ENCODE results near the gene KLC1.

The KLC1 gene

DNA sequence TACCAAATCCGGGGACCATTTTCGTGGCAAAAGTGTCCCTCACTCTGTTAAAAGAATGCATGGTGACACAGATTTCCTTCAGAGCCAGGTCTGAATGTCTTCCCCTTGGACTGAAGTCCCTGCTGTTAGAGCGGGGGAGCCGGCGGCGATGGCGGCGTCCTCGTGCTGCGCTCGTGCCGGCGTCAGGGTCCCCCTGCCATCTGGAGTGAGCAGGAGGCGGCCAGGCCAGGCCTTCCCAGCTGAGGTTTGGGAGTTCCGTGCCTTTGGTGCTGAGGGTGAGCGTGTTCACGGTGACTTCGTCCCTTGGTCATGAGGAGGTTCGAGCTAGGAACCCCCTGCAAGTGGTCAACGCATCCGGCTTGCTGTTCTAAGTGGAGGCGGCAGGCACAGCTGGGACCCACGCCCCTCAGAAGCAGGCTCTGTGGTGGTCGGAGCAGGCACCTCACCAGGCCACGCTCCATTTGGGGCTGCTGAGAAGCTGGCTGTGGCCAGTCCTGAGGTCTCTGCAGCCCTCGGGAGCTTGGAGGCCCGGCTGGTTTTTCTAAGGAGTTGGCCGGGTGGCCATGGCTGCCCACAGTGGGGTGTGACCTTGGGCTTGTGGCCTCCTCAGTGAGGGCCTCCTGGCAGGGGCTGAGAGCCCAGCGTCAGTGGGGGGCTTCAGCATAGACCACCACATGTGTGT lies 96.1 kb downstream of the KLC1 start:
- DNase-seq: no peak

DNA sequence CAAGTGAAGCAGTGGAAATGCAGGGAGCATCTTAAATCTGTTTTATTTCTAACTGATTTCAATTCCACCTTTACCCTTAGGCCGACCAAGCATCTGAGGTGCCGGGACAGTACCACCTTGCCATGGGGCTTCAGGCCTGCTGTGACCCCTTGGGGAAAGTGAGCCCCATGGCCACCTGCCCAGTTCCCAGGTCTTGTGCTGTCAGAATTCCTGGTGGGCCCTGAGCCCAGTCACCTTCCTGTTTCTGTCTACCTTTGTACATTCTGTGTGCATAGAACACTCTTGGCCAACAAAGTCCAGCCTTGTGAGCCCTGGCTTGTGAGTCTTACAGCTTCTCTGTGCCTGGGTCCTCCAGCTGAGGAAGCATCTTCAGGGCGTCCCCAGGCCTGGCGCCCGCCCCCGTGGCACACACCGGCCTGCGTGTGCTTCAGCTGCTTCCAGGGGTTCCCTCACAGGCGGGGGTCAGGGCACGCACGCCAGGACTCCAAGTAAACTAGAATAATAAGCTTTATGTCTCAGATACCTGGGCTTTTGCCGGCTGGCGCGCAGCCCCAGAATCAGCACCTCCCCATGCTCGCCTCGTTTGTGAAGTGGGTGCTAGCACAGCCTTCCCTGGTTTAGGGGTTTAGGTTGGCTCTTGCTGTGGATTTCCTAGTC lies 96.9 kb downstream of the KLC1 start:
- no peak for DNase-seq

DNA sequence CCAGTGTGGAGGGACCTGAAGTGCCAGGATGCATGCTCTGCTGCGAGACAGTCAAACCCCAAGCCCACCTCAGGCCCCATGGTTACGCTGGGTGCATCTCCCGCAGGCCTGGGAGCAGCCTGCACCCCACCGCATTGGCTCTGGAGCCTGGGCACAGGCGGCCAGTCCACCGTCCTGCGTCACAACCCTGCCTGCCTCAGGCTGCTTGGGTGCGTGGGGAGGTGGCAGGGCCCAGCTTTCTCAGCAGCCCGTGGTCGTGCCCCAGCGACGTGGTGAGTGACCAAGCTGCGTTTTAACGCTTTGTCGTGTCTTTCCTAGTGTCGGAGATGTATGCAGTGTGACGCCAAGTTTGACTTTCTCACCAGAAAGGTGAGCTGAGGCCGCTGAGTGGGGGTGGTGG lies 97.5 kb downstream of the KLC1 start:
- no peak for DNase-seq

DNA sequence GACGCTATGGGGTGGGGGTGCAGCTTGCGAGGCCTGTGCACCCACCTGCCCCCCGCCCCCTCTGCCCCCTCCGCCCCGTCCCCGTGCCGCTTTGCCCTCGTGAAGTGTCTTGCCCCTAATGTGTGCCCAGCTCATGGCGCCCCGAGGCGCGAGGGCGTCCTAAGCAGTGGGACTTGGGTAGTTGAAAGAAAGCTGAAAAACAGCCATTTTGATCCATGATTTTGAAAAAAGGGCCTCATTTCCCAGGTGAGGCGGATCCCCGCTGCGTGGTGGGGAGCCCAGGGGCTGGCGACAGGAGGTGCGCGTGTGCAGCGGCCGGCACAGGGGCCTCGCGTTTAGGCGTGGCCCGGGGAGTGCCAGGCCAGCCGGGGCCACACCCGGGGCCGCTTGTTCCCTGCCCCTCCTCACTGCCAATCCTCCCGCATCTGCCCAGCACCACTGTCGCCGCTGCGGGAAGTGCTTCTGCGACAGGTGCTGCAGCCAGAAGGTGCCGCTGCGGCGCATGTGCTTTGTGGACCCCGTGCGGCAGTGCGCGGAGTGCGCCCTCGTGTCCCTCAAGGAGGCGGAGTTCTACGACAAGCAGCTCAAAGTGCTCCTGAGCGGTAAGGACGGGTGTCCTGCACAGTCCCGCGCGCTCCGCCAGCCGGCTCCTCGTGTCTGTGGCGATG lies 98.4 kb downstream of the KLC1 start:
- no peak for DNase-seq

DNA sequence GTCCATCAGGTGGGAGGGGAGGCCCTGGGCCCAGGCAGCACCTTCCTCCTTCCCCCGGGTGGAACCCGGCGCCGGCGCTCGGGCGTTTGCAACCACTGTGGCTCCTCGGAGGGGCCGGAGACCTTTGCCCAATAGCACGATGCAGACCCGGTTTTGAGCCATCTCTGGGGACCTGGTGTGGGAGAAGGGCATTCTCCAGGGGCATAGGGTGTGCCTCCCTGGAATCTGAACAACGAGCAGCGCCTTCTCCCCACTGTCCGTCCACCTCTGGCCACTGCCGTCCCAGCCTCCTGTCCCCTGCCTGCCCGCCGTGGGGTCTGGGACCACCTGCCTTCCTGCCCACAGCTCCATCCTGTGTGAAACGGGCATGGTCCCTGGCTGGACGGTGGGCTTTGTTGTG lies 99.1 kb downstream of the KLC1 start:
- DNase-seq: no peak

DNA sequence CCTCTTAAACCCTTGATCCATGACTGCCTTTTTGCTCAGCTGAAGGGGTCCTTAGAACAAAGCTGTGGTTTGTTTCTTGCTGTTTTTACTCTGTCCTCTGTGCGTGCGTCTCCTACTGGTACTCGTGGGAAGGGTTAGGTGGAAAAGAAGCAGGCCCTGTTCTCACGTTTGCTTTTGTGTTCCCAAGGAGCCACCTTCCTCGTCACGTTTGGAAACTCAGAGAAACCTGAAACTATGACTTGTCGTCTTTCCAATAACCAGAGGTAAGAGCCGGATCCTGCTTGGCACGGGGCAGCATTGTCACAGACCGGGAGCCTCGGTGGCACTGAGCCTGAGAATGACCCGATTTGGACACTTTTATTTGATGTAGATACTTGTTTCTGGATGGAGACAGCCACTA lies 99.7 kb downstream of the KLC1 start:
- DNase-seq: no peak

DNA sequence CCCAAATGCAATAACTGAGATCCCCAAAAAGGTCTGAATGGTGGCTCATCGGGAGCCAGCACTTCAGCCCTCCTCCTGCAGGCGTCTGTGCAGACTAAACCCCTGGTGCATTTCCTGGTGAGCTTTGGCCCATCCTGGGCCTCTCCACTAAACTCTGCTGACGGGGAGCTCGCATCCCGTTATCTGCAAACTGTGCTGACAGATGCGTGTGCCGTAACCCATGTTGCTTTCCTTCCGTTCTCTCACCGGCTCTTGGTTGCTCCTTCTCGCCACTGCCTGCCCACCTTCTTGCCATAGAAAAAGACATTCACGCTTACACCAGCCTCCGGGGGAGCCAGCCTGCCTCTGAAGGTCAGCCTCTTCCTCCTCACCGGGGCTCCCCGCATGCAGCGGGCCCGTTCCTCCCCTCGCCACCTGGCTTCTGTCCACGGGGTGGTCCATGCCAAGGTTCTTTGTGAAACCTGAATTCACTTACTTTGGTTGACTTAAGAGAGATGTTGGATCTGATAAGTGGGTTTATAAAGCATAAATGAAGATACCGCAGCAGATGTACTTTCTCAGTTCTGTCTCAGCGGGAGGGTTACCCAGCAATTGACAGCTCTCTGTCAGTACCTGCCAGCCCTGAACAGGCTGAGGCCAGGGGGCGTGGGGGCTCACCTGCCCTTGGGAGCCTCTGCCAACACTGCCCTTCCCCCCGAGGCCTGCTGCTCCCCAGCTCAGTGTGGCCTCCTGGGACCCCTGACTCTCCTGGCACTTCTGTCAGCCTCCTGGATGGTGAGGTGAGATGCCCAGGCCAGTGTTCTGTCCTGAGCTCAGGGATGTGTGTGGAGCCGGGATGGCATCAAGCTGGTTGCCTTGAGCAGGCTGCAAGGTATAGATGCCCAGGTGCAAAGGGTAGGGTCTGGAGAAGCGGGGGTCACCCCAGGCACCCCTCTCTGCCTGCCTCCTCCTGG lies 100.8 kb downstream of the KLC1 start:
- no peak for DNase-seq

DNA sequence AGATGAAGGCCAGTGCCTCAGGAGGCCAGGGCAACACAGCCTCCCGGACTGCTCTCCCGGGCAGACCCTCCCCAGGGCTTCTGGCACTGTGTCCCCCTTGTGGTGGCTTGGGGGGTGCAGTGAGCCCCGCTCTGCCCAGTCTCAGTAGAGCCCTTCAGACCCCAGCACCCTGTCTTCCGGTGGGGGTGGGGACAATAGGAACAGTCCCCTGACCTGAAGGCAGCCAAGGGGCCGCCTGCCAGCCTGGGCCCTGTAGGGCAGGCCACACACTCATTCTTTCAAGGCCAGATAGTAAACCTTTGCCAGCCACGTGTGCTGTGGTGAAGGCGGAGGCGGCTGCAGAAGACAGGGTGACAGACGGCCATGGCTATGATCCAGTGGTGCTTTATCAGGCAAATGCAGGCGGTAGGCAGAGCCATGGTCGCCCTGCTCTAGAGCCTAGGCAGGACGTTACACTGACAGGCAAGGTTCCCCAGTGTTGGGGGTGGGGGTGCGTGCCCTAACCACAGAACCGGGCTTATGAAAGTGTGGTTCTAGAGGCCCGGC lies 101.6 kb downstream of the KLC1 start:
- DNase-seq: no peak

DNA sequence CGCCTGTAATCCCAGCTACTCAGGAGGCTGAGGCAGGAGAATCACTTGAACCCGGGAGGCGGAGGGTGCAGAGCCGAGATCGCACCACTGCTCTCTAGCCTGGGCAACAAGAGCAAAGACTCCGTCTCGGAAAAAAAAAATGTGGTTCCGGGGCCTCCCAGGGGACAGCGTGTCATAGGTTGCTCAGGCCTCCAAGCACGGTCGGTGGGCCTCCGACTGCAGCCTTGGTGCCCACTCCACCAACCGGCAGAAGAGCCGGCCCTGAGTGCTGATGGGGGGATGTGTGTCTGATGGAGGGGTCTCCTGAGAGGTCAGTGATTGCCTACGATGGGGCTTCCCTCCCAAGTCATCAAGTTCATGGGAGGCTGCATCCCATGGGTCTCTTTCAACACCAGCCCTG lies 102.5 kb downstream of the KLC1 start:
- DNase-seq: no peak

DNA sequence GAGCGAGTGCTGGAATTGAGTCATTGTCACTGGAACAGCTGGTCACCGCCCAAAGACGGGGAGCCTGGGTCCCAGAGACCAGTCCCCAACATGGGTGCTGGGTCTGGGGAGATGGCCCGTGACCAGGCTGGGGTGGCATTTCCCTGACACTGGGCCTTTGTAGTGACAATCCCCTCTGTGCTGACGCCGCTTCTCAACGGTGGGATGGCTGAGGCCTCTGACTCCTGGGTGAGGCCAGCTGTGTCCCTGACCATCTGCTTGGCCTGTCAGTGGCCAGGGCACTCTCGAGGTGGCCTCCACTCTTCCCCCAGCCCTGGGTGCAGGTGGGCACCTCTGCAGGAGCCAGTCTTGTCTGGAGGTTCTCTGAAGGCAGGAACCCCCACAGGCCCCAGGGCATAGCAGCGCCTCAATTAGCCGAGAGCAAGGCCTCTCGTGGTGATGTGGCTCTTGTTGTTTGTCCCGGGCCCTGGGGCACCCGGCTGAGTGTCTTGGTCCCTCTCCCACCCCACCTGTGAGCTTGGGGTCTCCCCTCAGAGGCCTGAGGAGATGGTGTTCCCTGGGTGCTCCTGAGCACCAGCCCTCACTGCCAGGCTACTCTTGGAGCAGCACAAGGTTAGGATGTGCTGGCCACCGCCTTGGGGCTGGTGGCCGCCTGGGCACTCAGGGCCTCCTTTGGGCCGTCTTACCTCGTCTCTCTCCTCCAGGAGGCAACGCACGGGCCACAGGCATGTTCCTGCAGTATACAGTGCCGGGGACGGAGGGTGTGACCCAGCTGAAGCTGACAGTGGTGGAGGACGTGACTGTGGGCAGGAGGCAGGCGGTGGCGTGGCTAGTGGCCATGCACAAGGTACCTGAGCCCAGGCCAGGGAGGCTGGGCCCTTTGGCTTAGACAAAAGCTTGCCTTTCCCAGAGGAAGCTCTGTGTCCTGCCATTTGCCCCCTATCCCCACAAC lies 103.2 kb downstream of the KLC1 start:
- DNase-seq: no peak

DNA sequence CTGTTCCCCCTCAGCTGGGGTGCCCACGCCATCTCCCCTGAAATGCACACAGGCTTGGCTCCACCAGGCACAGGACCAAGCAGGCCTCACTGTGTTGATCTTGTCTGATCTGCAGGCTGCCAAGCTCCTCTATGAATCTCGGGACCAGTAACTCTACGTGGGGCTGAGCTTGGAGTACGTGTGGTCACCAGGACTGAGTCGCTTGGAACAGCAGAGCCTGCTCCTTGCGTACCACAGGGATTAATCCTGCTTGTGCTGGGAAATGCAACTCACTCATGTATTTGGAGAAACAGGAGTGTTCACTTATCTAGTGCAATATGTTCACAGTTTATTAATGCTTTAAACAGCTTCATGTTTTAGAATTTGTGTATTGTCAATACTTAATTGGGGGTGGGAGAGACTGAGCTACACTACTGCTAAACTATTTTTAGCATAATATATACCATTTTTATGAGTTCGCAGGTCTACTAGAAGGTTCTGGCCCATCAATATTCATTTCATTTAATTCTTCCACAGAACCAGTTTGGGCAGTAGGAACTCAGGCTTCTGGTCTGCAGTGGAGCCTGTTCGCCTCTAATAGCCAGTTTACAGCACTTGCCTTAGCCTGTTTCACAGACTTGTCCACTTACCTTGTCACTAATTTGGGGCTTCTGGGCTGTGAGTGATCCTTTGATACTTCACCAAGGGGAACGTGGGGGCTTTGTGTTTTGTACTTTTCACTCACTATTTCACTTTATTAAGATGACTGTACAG lies 104.0 kb downstream of the KLC1 start:
- no peak for DNase-seq

DNA sequence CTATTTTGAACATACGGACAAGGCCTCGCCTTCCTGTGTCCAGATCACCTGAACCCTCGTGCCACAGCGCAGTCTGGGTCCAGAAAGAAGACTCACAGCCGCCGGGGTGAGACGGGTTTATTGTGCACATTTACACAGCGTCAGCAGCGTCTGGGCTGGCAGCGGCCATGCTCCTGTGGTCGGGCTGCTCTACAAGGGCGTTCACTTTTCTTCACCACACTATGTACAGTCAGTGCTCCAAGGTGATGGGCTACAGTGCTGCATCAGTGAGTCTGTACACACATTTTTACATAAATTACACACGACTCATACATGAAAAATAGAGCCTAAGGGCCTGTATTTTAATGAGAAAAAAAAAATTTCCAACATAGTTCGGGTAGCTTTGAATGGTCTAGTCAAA lies 104.6 kb downstream of the KLC1 start:
- no peak for DNase-seq

DNA sequence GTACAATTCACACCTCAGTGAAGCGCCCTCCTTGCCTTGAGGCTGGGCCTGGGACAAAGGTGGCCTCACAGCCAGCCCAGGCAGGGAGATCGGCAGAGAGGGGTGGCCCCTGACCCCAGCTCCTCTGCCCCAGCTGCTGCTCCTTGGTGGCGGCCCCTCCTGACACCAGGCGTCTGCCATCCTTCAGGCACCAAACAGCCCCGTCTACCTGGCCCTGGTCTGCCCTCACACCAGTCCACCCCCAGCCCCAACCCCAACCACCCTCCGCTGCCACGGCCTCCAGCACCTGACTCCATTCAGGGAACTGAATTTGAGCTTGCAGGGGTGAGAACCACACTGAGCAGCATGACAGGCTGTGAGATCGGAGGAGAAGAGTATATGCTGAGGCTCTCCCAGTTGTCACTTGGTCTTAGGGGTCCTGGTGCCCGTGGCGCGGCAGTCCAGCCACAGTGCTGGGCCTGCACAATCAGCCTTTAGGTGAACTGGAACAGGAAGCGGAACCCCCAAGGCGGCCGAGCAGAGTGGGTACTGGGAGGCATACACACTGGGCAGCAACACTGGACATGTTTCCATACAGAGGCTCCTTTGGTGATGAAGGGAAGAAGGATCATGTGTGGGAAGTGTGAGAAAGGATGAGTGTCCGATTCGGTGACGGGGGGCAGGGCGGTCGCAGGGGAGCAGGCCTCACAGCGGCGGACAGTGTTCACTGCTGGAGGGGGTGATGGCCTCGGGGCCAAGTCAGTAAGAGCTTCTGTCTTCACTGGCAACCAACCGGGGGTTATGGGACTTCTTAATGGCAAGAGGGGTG lies 105.3 kb downstream of the KLC1 start:
- DNase-seq: no peak

DNA sequence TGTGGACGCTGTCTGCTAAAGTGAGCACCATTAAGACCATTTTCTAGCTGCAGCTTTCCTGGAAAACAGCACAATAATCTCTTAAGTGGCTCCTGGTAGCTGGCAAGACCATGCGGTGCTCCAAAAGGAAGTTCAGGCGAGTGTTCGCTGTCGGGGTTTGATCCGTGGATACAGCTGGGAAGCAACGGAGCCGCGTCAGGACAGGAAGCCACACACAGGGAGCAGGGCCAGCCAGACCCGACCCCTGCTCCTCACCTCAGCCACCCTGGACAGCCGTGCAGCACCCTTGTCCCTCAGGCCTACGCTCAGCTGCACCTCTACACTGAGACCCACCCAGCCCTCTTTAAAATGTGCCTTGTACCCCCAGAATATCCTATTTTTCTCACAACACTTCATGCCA lies 106.0 kb downstream of the KLC1 start:
- DNase-seq: no peak

DNA sequence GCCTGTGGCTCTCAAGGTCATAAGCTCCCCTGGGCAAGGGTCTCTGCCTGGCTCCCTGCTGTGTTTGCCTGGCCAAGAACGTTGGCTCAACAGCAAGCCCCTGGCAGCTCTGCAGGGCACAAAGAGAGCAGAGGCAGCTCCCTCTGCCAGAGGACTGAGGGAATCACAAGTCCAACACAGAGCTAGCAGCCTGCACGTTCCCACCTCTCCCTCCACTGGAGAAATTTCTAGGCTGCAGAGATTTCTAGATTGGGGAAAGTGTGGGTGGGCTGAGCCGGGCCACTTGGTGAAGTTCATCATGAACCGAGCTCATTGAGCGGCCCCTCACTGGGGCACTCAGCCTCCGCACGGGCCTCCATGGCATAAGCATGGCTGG lies 106.4 kb downstream of the KLC1 start:
- no peak for DNase-seq

DNA sequence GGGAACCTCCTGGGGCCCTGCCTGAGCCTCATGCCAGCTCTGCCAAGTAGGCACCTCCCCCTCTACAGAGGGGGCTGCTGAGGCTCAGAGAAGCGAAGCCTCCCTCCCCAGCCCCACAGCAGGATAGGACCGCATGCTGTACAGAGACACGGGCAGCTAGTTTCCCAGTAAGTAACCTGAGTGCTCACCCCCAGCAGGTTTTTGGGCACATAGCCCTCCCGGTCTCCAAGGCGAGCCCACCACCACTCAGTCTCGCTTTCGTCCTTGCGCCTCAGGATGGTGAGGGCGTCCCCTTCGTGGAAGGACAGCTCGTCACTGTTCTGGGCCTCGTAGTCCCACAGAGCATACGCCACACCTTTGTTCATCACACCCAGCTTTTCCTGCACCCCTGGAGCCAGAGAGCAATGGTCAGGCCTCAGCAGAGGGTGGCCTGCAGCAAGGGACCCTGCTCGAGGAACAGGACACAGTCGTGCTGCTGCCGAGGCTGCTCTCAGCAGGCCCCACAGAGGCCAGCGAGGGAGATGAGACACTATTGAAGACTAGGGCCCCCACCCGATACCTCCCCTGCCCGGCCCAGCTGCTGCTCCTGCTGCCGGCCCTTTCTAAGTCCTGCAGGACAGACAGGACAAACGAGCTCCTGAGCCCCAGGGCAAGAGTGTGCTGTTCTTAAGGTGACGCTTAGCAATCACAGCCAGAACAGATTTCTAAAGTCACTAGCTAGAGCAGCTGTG lies 107.0 kb downstream of the KLC1 start:
- DNase-seq: no peak

DNA sequence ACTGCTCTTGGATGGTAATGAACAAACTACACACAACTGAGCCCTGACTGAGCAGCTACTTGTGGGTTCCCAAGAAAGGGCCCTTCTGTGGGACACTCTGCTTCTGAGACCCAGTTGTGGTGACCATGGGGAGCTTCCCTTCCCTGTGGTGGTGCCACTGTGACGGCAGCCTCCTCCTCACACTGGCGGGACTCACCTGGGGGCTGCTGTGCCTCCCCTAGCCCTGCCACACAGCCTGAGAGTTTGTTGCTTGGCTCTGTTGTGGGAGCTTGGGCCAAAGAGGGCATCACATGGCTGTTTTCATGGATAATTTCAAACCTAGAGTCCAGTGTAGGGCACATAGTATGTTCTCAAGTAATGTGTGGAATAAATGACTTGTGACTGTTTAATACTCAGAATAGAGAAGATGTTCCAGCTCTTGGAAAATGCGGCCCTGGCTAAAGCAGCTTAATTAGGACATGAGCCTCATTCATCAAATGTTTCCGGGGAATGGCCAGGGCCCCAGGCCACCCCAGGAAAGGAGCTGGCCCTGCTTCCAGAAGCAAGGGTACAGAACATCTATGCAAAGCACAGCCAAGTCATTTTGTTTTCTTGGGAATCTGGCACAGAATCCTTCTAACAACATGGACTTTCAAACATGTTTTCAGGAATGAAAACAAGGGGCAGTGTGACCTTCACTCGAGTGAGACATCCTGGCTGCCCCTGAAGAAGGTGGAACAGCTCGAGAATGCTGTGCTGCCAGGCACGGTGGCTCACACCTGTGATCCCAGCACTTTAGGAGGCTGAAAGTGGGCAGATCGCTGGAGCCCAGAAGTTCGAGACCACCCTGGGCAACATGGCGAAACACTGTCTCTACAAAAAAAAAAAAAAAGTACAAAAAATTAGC lies 107.8 kb downstream of the KLC1 start:
- no peak for DNase-seq

DNA sequence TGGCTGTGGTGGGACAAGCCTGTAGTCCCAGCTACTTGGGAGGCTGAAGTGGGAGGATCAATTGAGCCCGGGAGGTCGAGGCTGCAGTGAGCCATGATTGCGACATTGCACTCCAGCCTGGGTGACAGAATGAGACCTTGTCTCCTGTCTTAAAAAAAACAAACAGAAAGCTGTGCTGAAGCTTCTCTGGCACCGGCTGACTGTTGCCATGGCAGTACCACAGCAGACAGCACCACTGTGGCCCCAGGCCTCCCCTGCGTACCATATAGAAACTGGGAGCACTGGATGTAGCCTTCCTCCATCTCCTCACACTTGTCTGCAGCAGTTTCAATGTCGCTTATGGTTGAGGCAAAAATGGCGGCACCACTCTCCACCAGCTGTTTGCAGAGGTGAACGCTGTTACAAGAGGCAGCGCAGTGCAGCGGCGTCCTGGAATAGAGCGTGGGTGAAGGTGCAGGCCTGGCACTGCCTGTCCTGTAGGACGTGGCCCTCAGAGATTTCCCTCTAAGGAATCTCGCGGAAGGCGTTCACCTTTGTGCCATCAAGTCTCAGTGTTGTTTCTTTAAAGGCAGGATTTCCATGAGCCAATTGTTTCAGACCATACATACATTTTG lies 108.5 kb downstream of the KLC1 start:
- no peak for DNase-seq
